Hepatocyte (in vitro differentiated cells): Measurements from ENCODE around the gene SLC46A1. TPM values are rescaled to one million over a fixed set of nuclear protein-coding genes. Genes with fewer than 3 reads are reported as not detected.

Source experiments
- microRNA-seq: library from miRNA; unstranded; fragments of <30 nt; microRNA quantifications from one replicate; pipeline ENCODE4, GENCODE V29; 2017
- polyA plus RNA-seq: library from polyadenylated mRNA; unstranded; fragments of >200 nt; fragmentation: Nextera tagmentation; extraction: Ambion mirVana; gene quantifications from 2 replicates; pipeline ENCODE4 v1.2.1, GENCODE V29; 2016
- total RNA-seq: library from RNA; depleted of rRNA; stranded (reverse); fragments of >200 nt; gene quantifications from 2 replicates; pipeline ENCODE4 v1.2.3, GENCODE V29; 2014

Gene SLC46A1
- total and polyA plus RNA-seq, 2 experiments from 2014 or later, result 43.1 to 54.5 TPM

Small RNA genes within 50 kb of the gene (microRNA-seq; reads per million reads assigned to microRNA genes)
- 1.3 reads per million for gene MIR4723

Other genes starting within 250 kb of the SLC46A1 start
- 66.9 and 74.7 TPM in 2 replicates for gene TMEM97, start 87.0 kb downstream of the SLC46A1 start, total RNA-seq
- 63.6 and 69.1 TPM in 2 replicates for gene TMEM97, start 87.0 kb downstream of the SLC46A1 start, polyA plus RNA-seq
- 49.9 and 62.4 TPM in 2 replicates for gene IFT20, start 70.7 kb downstream of the SLC46A1 start, total RNA-seq
- gene IFT20, start 70.7 kb downstream of the SLC46A1 start, polyA plus RNA-seq, result 75.1 and 75.3 TPM in 2 replicates
- 25.4 and 37.6 TPM in 2 replicates for gene TNFAIP1, start 70.5 kb downstream of the SLC46A1 start, total RNA-seq
- 36.9 and 39.0 TPM in 2 replicates for gene TNFAIP1, start 70.5 kb downstream of the SLC46A1 start, polyA plus RNA-seq
- gene POLDIP2, start 48.7 kb downstream of the SLC46A1 start, total RNA-seq, result 81.6 and 82.9 TPM in 2 replicates
- 118 and 122 TPM in 2 replicates for gene POLDIP2, start 48.7 kb downstream of the SLC46A1 start, polyA plus RNA-seq
- not detected in 2 replicates for gene SEBOX, start 41.0 kb downstream of the SLC46A1 start, total RNA-seq
- not detected in 2 replicates for gene SEBOX, start 41.0 kb downstream of the SLC46A1 start, polyA plus RNA-seq
- 1,128 and 1,263 TPM in 2 replicates for gene VTN, start 35.9 kb downstream of the SLC46A1 start, total RNA-seq
- gene VTN, start 35.9 kb downstream of the SLC46A1 start, polyA plus RNA-seq, result 613 and 763 TPM in 2 replicates
- 12.8 and 19.5 TPM in 2 replicates for gene SARM1, start 34.5 kb downstream of the SLC46A1 start, total RNA-seq
- 11.0 and 14.5 TPM in 2 replicates for gene SARM1, start 34.5 kb downstream of the SLC46A1 start, polyA plus RNA-seq
- gene SLC13A2, start 67.4 kb upstream of the SLC46A1 start, total RNA-seq, result 1.2 and 2.0 TPM in 2 replicates
- 1.1 and 2.0 TPM in 2 replicates for gene SLC13A2, start 67.4 kb upstream of the SLC46A1 start, polyA plus RNA-seq
- not detected in 2 replicates for gene FOXN1, start 100.1 kb upstream of the SLC46A1 start, total RNA-seq
- gene FOXN1, start 100.1 kb upstream of the SLC46A1 start, polyA plus RNA-seq, result 0.87 TPM in 1 of 2 replicates, not detected in the other
- 65.2 and 68.1 TPM in 2 replicates for gene UNC119, start 146.4 kb upstream of the SLC46A1 start, total RNA-seq
- gene UNC119, start 146.4 kb upstream of the SLC46A1 start, polyA plus RNA-seq, result 85.5 and 87.6 TPM in 2 replicates
- 39.5 and 59.1 TPM in 2 replicates for gene PIGS, start 165.3 kb upstream of the SLC46A1 start, total RNA-seq
- gene PIGS, start 165.3 kb upstream of the SLC46A1 start, polyA plus RNA-seq, result 65.4 and 78.2 TPM in 2 replicates
- 31.8 and 34.5 TPM in 2 replicates for gene ALDOC, start 170.7 kb upstream of the SLC46A1 start, total RNA-seq
- 14.9 and 16.2 TPM in 2 replicates for gene ALDOC, start 170.7 kb upstream of the SLC46A1 start, polyA plus RNA-seq
- gene SPAG5, start 192.8 kb upstream of the SLC46A1 start, total RNA-seq, result 13.9 and 16.3 TPM in 2 replicates
- 17.9 and 19.2 TPM in 2 replicates for gene SPAG5, start 192.8 kb upstream of the SLC46A1 start, polyA plus RNA-seq
- 4.6 and 5.3 TPM in 2 replicates for gene RSKR, start 208.0 kb upstream of the SLC46A1 start, total RNA-seq
- 1.6 and 2.2 TPM in 2 replicates for gene RSKR, start 208.0 kb upstream of the SLC46A1 start, polyA plus RNA-seq
- 74.1 and 82.4 TPM in 2 replicates for gene BLTP2, start 238.9 kb upstream of the SLC46A1 start, total RNA-seq
- gene BLTP2, start 238.9 kb upstream of the SLC46A1 start, polyA plus RNA-seq, result 38.3 and 40.1 TPM in 2 replicates